ENCODE results near the gene SZRD1. TPM values are rescaled to one million over a fixed set of nuclear protein-coding genes. Genes with fewer than 3 reads are reported as not detected.

SZRD1 gene
- total and polyA plus RNA-seq, 2 donors (not counting 1 experiment from before 2014, with no cell fraction given), result 30.1 to 95.1 TPM

DNA sequence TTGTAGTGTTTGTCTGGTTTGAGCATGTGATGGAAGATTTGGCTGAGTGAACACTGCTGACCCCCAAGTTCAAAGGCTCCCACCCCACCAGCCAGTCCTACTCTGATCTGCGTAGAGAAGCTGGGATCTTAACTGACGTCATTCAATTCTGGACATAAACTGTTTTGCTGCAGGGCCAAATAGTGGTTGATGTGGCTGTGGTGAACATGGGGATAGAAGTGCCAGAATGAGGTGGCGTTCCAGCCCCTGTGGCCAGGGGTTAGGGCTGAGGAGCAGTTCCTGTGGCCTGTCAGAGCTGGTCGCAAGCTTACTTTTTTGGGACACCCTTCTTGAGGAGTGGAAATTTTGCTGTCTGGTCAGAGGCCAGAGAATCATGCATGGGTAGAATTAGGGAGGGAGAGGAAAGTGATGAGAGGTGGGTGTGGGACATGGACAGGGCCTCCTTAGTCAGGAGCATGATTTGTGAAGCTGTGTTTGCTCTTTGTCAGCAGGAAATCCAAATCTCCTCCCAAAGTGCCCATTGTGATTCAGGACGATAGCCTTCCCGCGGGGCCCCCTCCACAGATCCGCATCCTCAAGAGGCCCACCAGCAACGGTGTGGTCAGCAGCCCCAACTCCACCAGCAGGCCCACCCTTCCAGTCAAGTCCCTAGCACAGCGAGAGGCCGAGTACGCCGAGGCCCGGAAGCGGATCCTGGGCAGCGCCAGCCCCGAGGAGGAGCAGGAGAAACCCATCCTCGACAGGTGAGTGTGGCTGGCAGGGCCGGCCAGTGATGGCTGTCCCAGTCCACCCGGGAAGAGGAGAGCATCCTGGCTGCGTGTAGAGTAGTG is 25.9 kb downstream of the SZRD1 start:
- H3K9me3 ChIP-seq (ENCODE audit: control insufficient read depth, insufficient read depth, low read depth, low read length), result no peaks in the 10 kb centered on the region

DNA sequence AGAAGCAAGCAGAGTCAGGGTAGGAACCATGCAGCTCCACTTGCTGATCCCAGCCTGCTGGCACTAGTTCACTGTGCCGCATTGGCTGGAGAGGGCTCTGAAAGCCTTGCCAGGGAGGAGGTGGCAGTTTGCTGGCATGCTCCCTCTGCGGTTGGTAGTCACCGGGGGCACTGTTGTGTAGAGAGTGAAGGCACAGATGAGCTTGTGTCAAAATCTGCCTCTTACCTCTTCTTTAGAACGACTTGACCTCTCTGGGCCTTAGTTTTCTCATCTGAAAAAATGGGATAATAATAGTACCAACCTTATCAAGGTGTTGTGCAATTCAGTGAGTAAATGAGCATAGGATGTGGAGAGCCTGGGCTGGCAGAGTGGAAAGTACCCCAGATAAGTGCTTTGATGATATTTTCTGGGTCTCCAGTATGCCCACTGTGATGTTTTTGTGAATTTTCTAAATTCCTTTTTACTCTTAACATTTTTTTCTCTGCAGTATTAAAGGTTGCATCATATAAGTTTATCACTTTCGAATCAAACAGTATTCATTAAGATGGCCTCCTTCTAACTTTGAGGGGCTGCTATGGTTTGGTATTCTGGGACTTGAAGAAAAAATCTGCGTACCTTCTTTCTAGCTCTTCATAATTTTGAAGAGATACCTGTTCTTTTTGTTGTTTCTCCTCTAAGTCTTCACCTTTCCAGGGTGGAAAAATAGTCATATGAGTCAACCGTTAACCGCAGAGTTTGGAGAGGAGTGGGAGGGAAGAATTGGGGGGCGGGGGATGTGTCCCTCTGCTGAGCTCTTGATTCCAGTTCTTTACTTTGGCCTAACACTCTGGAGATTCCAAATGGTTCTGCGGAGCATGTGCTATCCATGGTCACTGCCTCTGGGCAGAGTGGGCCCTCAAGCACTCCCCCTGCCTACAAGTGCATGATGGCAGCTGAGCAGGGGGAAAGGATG is 26.8 kb downstream of the SZRD1 start:
- peaks cover 8% of the 10 kb centered on the region for H3K4me1 ChIP-seq (ENCODE audit: control insufficient read depth, extremely low read depth, insufficient read depth, low read length)
- H3K9ac ChIP-seq (ENCODE audit: insufficient read depth, low read length), result no peak overlapping the region
- H3K4me2 ChIP-seq (ENCODE audit: extremely low read depth, insufficient read depth, low read length), result no peak overlapping the region
- no peak for DNase-seq (ENCODE audit: low read depth in 2 of 2)
- no peak overlapping the region for H2AFZ ChIP-seq (ENCODE audit: low read length)
- H4K20me1 ChIP-seq (ENCODE audit: control insufficient read depth, extremely low read depth, insufficient read depth, low read length), result no peaks in the 10 kb centered on the region
- H3K27ac ChIP-seq (ENCODE audit: insufficient read depth, low read length), result no peak overlapping the region
- peaks cover 8% of the 10 kb centered on the region for H3K36me3 ChIP-seq (ENCODE audit: control insufficient read depth, insufficient read depth, low read length)
- no peak overlapping the region for H3K4me3 ChIP-seq (replicated peaks in 1 of 4; ENCODE audit: control extremely low read depth in 1 of 4, insufficient read depth in 1 of 4, low read depth in 3 of 4, low read length in 4 of 4)
- no peak for TF ChIP-seq EZH2 (IDR thresholded peaks at IDR 0.05; ENCODE audit: low read length, missing control alignments)
- TF ChIP-seq, protein P1, sequence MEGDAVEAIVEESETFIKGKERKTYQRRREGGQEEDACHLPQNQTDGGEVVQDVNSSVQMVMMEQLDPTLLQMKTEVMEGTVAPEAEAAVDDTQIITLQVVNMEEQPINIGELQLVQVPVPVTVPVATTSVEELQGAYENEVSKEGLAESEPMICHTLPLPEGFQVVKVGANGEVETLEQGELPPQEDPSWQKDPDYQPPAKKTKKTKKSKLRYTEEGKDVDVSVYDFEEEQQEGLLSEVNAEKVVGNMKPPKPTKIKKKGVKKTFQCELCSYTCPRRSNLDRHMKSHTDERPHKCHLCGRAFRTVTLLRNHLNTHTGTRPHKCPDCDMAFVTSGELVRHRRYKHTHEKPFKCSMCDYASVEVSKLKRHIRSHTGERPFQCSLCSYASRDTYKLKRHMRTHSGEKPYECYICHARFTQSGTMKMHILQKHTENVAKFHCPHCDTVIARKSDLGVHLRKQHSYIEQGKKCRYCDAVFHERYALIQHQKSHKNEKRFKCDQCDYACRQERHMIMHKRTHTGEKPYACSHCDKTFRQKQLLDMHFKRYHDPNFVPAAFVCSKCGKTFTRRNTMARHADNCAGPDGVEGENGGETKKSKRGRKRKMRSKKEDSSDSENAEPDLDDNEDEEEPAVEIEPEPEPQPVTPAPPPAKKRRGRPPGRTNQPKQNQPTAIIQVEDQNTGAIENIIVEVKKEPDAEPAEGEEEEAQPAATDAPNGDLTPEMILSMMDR (conservative IDR thresholded peaks at IDR 0.05 in 1 of 2, IDR thresholded peaks at IDR 0.05 in 1 of 2; ENCODE audit: low read depth in 1 of 2, low read length in 2 of 2), result no peak
- peaks cover 49% of the 10 kb centered on the region for H3K79me2 ChIP-seq (ENCODE audit: control insufficient read depth, insufficient read depth, low read length)
- H3K27me3 ChIP-seq (ENCODE audit: control insufficient read depth, insufficient read depth, low read length), result no peaks in the 10 kb centered on the region
- H3K9me3 ChIP-seq (ENCODE audit: control insufficient read depth, insufficient read depth, low read depth, low read length), result no peaks in the 10 kb centered on the region

More for the DNA sequence above, 25.9 kb downstream of the SZRD1 start:
- Histone ChIP-seq H3K79me2 (ENCODE audit: control insufficient read depth, insufficient read depth, low read length) (peaks cover 58% of the 10 kb centered on the region), H3K4me2 (ENCODE audit: extremely low read depth, insufficient read depth, low read length) (no peak overlapping the region), H3K9ac (ENCODE audit: insufficient read depth, low read length) (no peak overlapping the region), H4K20me1 (ENCODE audit: control insufficient read depth, extremely low read depth, insufficient read depth, low read length) (no peaks in the 10 kb centered on the region), H3K4me3 (replicated peaks in 1 of 4; ENCODE audit: control extremely low read depth in 1 of 4, insufficient read depth in 1 of 4, low read depth in 3 of 4, low read length in 4 of 4) (no peak overlapping the region), H3K27me3 (ENCODE audit: control insufficient read depth, insufficient read depth, low read length) (no peaks in the 10 kb centered on the region), H3K27ac (ENCODE audit: insufficient read depth, low read length) (peak overlapping the region; percentile 34), H3K36me3 (ENCODE audit: control insufficient read depth, insufficient read depth, low read length) (peaks cover 8% of the 10 kb centered on the region), H2AFZ (ENCODE audit: low read length) (no peak overlapping the region), H3K4me1 (ENCODE audit: control insufficient read depth, extremely low read depth, insufficient read depth, low read length) (peaks cover 8% of the 10 kb centered on the region)
- peak in 1 of 2 donors; percentile 54 for DNase-seq (ENCODE audit: low read depth in 2 of 2)
- TF ChIP-seq EZH2 (IDR thresholded peaks at IDR 0.05; ENCODE audit: low read length, missing control alignments), result no peak
- TF ChIP-seq, protein P1 (conservative IDR thresholded peaks at IDR 0.05 in 1 of 2, IDR thresholded peaks at IDR 0.05 in 1 of 2; ENCODE audit: low read depth in 1 of 2, low read length in 2 of 2), result no peak

DNA sequence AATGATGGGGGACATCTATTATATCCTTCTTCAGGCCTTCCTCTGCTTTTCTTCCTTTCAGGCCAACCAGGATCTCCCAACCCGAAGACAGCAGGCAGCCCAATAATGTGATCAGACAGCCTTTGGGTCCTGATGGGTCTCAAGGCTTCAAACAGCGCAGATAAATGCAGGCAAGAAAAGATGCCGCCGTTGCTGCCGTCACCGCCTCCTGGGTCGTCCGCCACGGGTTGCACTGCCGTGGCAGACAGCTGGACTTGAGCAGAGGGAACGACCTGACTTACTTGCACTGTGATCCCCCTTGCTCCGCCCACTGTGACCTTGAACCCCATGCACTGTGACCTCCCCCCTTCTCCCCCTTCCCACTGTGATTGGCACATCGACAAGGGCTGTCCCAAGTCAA is 27.9 kb downstream of the SZRD1 start:
- Histone ChIP-seq H3K4me1 (ENCODE audit: control insufficient read depth, extremely low read depth, insufficient read depth, low read length) (peaks cover 8% of the 10 kb centered on the region), H3K79me2 (ENCODE audit: control insufficient read depth, insufficient read depth, low read length) (peaks cover 43% of the 10 kb centered on the region), H3K27ac (ENCODE audit: insufficient read depth, low read length) (no peak overlapping the region), H4K20me1 (ENCODE audit: control insufficient read depth, extremely low read depth, insufficient read depth, low read length) (no peaks in the 10 kb centered on the region), H2AFZ (ENCODE audit: low read length) (no peak overlapping the region), H3K36me3 (ENCODE audit: control insufficient read depth, insufficient read depth, low read length) (peaks cover 10% of the 10 kb centered on the region), H3K9me3 (ENCODE audit: control insufficient read depth, insufficient read depth, low read depth, low read length) (no peaks in the 10 kb centered on the region), H3K4me2 (ENCODE audit: extremely low read depth, insufficient read depth, low read length) (no peak overlapping the region), H3K4me3 (replicated peaks in 1 of 4; ENCODE audit: control extremely low read depth in 1 of 4, insufficient read depth in 1 of 4, low read depth in 3 of 4, low read length in 4 of 4) (no peak overlapping the region), H3K27me3 (ENCODE audit: control insufficient read depth, insufficient read depth, low read length) (no peaks in the 10 kb centered on the region), H3K9ac (ENCODE audit: insufficient read depth, low read length) (no peak overlapping the region)
- DNase-seq (ENCODE audit: low read depth in 2 of 2), result no peak
- no peak for TF ChIP-seq EZH2 (IDR thresholded peaks at IDR 0.05; ENCODE audit: low read length, missing control alignments)
- TF ChIP-seq, protein P1 (conservative IDR thresholded peaks at IDR 0.05 in 1 of 2, IDR thresholded peaks at IDR 0.05 in 1 of 2; ENCODE audit: low read depth in 1 of 2, low read length in 2 of 2), result no peak

All from fibroblast of lung (primary cell).